Stimulated activated CD8-positive, alpha-beta memory T cell treated with anti-CD3 and anti-CD28 coated beads, Interleukin-15, amount 100 ng/mL, for 1 hour (primary cell): Measurements from ENCODE around the gene NOC4L.
"Not testable (repeated sequence)": the region's sequence is repeated elsewhere in the genome, so short reads cannot be mapped to it uniquely, and the experiment has no call there.

ENCODE experiments used
- DNase-seq: peaks from one replicate; pipeline ENCODE4 v3.0.0-alpha.2; 2020; ENCODE audit warnings: low read depth

Gene NOC4L

DNA sequence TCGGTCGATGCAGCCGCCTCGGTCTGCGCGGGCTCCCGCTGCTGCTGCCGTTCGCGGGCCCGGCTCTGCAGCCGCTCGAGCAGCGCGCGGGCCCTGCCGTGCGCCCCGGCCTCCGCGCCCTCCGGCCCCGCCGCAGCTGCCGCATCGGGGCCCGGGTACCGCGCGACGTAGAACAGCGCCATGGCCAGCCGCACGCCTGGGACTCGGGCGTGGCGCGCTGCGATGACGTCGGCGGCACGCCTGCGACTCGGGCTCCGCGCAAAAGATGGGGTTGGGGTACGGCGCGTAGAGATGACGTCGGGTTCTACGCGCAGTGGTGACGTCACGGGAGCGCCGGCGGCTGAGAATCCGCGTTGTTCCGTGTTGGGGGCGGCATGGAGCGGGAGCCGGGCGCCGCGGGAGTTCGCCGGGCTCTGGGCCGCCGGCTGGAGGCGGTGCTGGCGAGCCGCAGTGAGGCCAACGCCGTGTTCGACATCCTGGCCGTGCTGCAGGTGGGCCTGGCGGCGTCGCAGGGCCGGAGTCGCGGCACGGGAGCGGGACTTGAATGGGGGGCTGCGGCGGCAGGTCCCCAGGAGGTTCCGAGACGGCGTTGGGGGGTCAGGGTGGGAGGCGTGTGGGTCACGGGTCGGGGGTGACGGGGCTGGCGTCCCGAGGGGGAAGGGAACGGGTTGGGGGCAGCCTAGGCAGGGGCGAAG, at the start of gene NOC4L, which contains the start of gene DDX51:
TSS of gene NOC4L (plus strand) at position 343 of the 695 bp plus-strand sequence. CDS start at position 375, 32 bp downstream.
TSS of gene DDX51 (minus strand) at position 205 of the 695 bp plus-strand sequence. CDS start at position 182, 23 bp downstream.
- DNase-seq: peak; percentile 92

DNA sequence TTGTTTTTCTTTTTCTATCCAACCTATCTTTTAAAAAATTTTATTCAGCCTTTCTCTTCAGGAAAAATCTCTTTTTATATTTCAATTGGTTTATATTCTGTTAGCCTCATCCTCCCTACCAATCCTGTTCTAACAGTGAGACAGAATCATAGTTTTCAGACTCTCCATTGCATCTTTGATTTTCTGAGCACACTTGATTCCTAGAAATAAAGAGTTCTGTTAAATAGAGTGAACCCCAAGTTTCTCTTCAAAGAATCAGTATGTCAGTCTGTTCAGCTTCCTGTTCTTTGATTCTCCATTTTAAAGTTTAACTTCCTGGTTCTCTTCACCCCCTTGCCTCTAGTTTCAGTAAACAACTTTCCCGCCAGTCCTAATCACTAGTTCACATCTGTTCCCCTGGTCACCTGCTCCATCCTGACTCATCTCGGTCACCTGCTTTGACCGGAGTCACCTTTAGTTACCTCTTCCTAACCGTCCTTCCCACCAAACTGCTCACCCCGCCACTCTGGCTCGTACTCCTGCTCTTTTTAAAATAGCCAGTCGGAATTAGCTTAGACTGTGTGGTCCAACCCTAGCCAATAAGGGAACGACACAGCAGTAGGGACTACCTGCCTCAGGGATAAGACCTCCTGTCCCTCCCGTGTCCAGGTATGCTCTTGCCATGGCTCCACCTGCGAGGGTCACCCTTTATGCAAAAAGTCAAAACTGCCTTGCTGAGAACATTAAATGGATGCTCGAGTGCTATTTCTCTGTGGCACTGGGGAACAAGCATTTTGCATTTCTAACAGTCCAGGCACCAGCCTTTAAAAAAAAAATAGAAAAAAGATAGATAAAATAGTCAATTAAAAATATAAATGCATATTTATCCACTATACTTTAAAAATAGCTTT, 48.5 kb upstream of the NOC4L start:
- no peak for DNase-seq

DNA sequence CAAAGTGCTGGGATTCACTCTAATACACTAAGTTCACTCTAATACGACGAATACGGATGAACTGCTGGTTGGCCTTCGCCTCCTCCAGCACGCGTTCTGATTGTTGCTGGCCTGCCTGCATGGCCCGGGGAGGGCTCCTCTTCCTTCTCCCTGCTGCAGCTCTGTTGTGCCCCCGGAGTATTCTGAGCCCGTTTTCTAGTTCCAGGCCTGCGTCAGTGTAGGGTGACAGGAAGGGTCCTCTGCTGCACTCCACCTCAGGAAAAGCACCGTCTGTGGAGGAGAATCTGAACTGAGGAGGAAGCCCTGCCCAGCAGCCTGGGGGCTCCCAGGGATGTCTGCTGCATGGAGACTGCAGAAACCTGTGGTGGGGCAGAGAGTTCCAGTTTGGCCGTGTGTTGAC, 44.5 kb upstream of the NOC4L start:
- DNase-seq: no peak

DNA sequence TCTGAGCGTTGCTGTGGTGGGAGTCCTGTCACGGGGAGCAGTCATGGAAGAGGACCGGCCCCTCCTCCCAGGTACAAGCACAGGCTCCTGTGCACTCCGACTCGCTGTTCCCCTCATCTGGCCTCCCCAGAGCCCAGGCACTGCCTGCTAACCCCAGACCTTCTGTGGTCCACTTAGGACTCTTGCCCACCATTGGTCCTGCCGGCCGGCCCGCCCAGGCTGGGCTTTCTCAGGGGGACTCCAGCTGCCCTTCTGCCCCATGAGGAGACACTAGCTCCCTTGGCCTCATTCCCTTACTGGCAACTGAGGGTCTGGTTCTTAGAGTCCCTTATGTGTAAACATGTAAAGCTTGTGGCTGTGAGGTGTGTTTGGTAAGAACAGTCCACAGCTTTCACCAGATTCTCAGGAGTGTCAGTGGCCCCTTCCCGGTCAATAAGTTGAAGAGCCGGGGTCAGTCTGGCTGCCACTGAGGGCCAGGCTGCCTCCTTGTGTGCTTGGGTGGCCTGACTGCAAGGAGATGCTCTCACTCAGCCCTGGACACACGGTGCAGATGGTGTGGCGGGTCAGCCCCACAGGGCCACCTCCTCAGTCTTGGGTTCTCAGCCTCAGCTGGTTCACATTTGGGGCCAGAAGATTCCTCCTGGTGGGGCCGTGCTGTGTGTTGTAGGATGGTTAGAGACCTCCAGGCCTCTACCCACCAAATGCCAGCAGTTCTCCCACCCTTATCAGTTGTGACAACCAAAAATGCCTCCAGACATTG, 43.8 kb upstream of the NOC4L start:
- no peak for DNase-seq

DNA sequence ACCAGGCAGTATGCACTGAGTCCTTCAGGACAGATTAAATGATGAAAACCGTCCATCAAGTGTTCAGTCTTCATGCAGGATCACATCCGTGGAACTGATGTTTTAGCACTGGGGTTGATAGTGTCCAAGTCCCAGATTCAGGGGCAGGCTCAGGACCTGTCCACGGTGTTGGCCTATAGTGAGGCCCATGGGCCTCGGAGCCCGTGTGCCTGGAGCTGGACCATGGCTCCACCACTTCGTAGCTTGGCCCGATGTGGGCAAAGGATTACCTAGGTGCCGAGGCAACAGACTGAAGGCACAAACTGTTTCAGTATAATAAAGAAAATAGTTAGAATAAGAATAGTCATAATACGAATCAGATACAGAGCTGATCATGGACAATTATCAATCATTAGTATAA, 42.0 kb upstream of the NOC4L start:
- no peak for DNase-seq

DNA sequence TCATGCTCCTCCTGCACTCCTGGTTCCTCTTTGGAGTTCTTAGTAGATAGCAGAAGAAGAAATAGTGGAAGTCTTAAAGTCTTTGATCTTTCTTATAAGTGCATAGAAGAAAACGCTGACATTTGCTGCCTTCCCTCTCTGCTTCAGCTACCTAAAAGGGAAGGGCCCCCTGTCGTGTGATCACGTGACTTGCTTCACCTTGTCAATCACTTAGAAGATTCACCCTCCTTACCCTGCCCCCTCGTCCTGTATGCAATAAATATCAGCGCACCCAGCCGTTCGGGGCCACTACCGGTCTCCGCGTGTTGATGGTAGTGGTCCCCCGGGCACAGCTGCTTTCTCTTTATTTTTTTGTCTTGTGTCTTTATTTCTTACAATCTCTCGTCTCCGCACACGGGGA, 41.2 kb upstream of the NOC4L start:
- DNase-seq: not testable (repeated sequence)

DNA sequence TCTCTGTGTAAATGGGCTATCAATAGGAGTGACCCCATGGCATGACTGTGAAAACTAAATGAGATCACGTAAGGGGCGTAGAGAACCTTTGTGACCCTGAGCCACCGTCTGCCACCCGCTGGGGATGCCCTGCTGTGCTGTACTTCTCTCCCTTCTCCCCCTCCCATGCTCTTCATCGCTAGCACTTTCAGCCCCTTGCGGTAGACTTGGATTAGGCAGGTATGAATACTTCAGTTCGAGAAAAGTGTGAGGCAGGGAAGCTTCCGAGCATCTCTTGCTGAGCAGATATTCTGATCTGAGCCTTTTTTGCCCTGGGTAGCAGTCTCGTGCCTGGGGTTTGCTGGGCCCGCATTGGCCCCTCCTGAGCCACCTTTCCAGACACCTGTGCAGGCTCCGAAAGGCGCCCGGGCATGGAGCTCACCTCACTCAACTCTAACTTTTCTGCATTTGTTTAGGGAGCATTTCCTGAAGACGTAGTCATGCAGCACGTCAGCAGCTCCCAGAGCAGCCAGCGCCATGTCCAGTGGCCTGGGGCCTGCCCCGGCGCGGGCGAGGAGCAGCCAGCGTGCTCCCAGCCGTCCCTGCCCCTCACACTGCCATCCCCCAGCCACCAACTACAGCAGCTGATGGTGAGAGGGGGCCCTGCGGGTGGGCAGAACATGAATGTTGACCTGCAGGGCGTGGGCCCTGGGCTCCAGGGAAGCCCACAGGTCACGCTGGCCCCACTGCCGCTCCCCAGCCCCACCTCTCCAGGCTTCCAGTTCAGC, 40.5 kb upstream of the NOC4L start:
- no peak for DNase-seq

DNA sequence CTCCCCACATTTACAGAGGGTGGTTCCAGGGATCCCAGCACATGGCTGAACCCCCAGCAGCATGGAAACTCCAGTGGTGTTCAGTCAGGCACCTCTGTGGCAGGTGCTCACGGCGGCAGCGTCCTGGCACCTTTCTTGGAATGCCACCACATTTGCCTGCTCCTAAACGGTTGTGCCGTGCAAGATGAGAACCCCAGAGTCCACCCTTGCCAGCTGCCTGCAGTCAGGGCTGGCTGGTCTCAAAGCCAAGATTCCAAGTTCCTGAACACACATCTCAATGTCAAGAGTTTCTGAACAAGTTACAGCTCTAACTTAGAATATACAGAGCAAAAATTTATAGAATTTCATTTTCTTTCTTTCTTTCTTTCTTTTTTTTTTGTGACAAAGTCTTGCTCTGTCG, 38.8 kb upstream of the NOC4L start:
- DNase-seq: no peak

DNA sequence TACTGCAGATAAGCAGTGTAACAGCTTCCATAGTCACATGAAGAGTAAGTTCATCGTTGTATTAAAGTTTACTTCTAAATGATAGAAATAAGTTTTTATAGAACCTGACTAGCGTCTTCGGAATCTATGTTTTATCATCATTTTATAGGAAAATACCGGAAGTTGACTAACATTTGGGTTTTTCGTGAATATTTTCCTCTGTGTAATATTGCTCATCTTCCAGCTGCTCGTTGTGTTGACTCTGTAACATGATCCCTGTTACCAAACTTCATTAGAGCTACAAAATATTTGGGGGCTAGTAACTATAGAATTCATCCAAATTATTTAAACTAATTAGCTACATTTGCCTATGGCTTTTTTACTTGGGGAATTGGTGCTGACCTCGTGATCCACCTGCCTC, 37.3 kb upstream of the NOC4L start:
- DNase-seq: no peak

DNA sequence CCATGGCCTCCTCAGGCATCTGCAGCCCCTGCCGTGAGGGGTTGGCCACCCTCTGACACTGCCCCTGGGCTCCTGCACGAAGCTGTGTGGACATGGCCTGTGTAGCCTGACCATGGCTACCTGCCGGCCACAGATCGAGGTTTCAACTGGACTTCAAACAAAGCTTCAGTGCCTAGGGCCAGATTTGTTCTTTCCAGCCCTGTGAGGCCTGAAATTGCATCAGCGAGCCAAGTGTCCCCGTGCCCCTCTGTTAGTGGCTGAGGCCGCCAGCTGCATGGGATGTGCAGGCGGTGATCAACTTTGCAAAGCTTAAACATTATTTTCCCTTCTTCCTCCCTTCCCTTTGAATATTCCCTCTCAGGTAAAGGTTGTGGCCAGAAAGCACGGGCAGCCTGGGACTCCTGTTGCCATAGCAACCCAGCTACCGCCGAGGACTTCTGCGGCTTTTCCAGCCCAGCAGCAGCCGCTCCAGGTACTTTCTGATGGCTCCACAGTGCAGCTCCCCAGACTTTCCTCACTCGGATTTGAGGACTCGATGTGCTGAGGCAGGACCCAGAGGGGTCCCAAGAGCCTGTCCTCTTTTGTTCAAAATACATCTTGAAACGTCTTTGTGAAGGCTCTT, 35.9 kb upstream of the NOC4L start:
- DNase-seq: no peak

DNA sequence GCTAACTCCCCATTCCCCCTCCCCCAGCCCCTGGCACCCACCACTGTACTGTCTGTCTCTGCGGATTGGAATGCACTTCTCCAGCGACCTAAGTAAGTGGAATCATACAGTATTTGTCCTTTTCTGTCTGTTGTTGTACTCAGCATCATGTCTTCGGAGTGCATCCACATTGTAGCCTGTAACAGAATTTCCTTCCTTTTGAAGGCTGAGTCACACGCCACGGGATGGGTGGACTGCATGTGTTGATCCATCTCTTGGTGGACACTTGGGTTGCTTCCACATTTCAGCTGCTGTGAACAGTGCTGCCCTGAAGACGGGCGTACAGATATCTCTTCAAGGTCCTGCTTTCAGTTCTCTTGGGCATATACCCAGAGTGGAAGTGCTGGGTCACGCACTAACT, 34.5 kb upstream of the NOC4L start:
- no peak for DNase-seq

DNA sequence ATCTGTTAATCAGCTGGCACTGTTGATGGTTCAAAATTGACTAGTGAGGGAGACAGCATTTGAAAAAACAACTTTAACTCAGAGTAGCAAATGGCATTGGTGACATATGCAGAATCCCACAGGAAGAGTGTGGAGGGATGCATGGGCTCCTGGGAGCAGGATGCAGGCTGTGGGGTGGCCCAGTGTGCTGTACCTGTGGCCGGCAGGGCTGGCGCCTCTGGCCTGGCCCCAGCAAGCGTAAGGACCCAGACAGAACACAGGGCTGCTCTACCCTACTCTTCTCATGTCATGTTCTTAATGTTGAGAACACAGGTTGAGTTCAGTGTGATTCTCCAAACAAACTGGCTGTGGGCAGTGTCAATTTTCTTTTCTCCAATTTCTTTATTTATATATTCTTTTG, 33.6 kb upstream of the NOC4L start:
- no peak for DNase-seq

DNA sequence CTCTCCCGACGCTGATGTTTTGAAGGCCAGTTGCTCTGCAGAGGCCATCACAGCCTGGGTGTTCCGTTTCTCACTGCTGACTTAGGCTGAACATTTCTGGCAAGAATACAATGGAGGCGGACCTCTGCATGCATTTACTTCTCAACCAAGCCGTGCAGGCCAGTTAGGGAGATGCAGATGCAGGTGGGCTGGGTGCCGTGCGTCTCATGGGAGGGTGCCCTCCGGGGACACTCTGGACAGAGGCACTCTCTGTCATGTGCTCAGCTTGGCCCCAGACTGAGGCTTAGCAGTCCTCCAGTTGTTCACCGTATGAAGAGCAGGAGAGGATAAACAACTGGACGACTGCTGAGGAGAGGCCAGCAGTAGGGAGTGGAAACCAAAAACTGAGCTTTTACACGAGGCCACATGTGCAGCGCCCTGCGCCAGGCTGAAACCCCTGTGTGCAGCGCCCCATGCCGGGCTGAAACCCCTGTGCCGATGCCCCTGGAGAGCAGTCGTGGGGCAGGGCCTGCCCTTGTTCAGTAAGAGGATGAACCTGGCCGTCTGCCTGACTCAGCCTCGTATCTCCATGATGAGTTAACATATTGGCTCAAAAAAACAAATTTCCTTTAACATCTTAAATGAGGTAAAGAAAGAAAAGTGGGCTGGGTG, 32.5 kb upstream of the NOC4L start:
- no peak for DNase-seq

DNA sequence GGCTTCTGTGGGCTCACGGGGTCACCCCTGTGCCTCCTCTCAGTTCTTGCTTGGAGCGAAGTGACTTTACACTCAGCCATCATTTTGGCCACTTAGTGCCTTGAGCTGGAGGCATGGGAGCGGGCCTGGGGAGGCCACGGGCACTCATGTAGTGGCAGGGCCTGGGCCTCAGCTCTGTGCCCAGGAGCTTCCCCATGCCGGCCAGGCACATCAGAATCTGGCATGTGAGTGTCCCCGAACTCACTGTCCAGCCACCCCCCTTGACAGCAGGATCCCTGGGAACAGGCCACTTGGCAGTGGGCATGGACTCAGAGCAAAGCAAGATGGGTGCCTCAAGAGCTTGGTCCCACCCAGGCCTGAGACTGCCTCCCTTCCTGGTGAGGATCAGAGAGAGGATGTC, 29.6 kb upstream of the NOC4L start:
- DNase-seq: no peak

DNA sequence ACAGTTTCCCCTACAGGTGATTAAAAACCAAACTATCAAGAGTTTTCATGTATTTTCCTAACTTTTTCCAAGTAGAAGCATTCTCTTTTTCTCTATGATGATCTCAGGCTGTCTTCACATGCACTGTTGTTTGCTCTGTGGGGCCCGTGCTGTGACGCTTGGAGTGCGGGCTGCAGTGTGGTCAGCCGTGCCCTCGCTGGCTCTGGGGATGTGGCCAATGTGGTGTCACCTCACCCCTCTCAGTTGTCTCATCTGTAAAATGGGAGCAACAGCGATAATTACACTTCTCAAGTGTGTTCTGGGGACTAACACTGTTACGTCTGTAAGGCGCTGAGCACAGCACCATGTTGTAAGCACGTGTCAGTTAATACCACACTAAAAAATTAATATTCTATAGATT, 28.8 kb upstream of the NOC4L start:
- DNase-seq: no peak

DNA sequence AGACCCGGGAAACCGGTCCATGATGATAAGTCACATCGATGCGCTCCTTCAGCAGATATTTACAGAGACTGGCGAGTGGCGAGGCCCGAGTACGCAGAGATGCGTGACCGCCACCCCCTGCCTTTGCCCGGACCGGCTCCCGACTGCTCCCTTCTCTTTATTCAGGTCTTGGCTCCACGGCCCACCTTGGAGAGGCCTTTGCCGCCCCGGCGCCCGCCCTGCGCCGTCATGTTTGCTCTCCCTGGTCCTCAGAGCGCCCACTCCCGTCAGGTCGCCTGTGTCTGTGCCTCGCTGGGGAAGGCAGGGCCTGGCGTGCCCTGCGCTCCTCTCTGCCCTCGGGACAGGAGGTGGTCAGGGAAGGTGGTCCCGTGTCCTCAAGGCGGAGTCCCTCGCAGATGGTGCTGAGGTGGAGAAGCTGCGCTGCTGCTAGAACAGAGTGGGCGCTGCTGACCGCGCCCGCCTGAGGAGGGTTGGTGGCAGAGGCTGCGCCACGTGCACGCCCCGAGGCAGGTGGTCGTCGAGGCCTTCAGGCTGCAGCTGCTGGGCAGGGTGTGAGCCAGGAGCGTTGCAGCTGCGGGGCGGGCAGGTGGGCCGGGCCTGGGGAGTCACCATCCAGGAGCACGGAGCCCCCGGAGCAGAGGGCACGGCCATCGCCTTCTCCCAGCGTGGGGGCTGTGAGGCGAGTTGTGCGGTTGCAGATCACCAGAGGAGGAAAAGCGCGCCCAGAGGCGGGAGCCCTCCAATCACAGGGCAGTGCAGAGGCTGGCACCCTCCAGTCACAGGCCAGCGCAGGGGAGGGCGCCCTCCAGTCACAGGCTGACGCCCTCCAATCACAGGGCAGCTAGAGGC, 27.3 kb upstream of the NOC4L start:
- DNase-seq: no peak

DNA sequence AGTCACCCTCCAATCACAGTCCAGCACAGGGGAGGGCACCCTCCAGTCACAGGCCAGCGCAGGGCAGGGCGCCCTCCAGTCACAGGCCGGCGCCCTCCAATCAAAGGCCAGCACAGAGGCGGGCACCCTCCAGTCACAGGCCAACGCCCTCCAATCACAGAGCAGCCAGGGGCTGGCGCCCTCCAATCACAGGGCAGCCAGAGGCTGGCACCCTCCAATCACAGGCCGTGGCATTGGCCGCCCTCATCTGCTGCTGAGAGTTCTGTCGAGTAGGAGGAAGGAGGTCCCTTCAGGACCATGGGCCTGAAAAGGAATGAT, 26.7 kb upstream of the NOC4L start:
- no peak for DNase-seq

DNA sequence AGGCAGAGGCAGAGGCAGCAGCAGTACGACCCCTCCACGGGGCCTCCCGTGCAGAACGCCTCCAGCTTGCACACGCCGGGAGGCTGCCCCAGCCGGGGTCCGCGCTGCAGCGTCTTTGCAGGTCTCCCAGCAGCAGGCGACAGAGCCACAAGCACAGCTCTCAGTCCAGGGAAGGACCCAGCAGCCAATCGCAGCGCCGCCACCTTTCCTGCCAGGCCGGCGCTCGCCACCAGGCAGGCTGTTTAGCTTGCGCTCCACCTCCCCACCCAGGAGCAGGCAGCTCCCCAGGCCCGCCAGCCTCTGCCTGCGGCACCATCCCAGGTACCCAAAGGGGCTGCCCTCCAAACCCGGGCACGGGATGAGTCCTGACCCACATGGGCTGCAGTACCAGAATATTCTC, 25.4 kb upstream of the NOC4L start:
- no peak for DNase-seq

DNA sequence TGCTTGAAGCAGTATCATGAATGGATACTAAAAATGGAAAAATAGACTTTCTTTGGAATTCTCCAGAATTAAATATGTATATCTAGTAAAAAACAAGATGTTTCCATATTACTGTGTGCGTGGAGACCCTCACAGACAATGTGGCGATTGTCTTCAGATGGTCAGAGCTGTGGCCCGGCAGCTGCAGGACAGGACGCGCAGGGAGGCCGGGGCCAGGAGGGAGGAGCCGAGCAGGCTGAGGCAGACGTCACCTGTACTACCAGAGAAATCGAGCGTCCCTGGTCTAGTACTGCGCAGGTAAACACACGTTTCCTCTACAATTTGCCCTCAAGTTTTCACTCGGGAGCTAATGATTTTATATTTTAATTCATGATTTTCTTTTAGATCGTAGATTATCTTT, 23.0 kb upstream of the NOC4L start:
- no peak for DNase-seq
